Neuronal stem cell (in vitro differentiated cells): ENCODE measurements around the gene CUX1.

Experiments used
- DNase-seq: peaks from one replicate; pipeline ENCODE4 v3.0.0-alpha.2; 2013; ENCODE audit warnings: low spot score
- H2AFZ ChIP-seq: one replicate; pipeline ENCODE4 v1.6.1; 2013; ENCODE audit warnings: mild to moderate bottlenecking, low read length, inconsistent platforms
- H2AK5ac ChIP-seq: 2 replicates; pipeline ENCODE4 v1.6.1; 2013; ENCODE audit warnings: low read depth, mild to moderate bottlenecking, inconsistent platforms, low read length, moderate library complexity, mixed read lengths
- H2BK120ac ChIP-seq: 2 replicates; pipeline ENCODE4 v1.6.1; 2013; ENCODE audit warnings: low read depth, mild to moderate bottlenecking, inconsistent platforms, low read length, moderate library complexity, mixed read lengths
- H2BK12ac ChIP-seq: one replicate; pipeline ENCODE4 v1.6.1; 2013; ENCODE audit warnings: low read length, inconsistent platforms
- H2BK15ac ChIP-seq: 2 replicates; pipeline ENCODE4 v1.6.1; 2013; ENCODE audit warnings: mild to moderate bottlenecking, low read length, inconsistent platforms, mixed read lengths
- H2BK5ac ChIP-seq: one replicate; pipeline ENCODE4 v1.6.1; 2013; ENCODE audit warnings: inconsistent platforms, mild to moderate bottlenecking, low read length, moderate library complexity
- H3K14ac ChIP-seq: one replicate; pipeline ENCODE4 v1.6.1; 2013; ENCODE audit warnings: low read length, inconsistent platforms
- H3K18ac ChIP-seq: 2 replicates; pipeline ENCODE4 v1.6.1; 2013; ENCODE audit warnings: low read length, inconsistent platforms
- H3K23ac ChIP-seq: 2 replicates; pipeline ENCODE4 v1.6.1; 2013; ENCODE audit warnings: low read depth, mild to moderate bottlenecking, mixed read lengths, low read length, inconsistent platforms; ENCODE audit not compliant: poor library complexity
- H3K27ac ChIP-seq: replicated peaks from 3 replicates; pipeline ENCODE4 v1.5.1; 2013; ENCODE audit warnings: low read length, inconsistent platforms
- H3K27me3 ChIP-seq, 3 experiments: 2 replicates each; pipeline ENCODE4 v1.6.1; 2013; ENCODE audit warnings: low read length in 3 of 3, mild to moderate bottlenecking in 2 of 3, inconsistent platforms in 1 of 3, low read depth in 1 of 3, mixed read lengths in 1 of 3, moderate library complexity in 1 of 3; ENCODE audit not compliant: control insufficient read depth in 3 of 3, insufficient read depth in 3 of 3
- H3K36me3 ChIP-seq, 2 donors: replicated peaks in 1 of 2; 2 replicates each; pipeline ENCODE4 v1.6.1; 2013; ENCODE audit warnings: low read length in 2 of 2; ENCODE audit not compliant: control insufficient read depth in 2 of 2, insufficient read depth in 2 of 2
- H3K4ac ChIP-seq: 2 replicates; pipeline ENCODE4 v1.6.1; 2013; ENCODE audit warnings: inconsistent platforms, mild to moderate bottlenecking, low read length, moderate library complexity
- H3K4me1 ChIP-seq, 2 donors: 1 replicate in 1 of 2; 2 replicates in 1 of 2; pipeline ENCODE4 v1.6.1; 2013; ENCODE audit warnings: low read length in 2 of 2, low read depth in 1 of 2; ENCODE audit not compliant: control insufficient read depth in 2 of 2, insufficient read depth in 1 of 2
- H3K4me2 ChIP-seq: one replicate; pipeline ENCODE4 v1.6.1; 2013; ENCODE audit warnings: mild to moderate bottlenecking, low read length, inconsistent platforms; ENCODE audit not compliant: insufficient read depth, poor library complexity, severe bottlenecking
- H3K4me3 ChIP-seq, 2 donors: 2 replicates each; pipeline ENCODE4 v1.5.1; 2013; ENCODE audit warnings: low read length in 2 of 2, mild to moderate bottlenecking in 2 of 2, inconsistent platforms in 1 of 2, moderate library complexity in 1 of 2
- H3K79me1 ChIP-seq: one replicate; pipeline ENCODE4 v1.6.1; 2013; ENCODE audit warnings: low read depth, mild to moderate bottlenecking, inconsistent platforms, low read length, moderate library complexity
- H3K9ac ChIP-seq: one replicate; pipeline ENCODE4 v1.6.1; 2013; ENCODE audit warnings: mild to moderate bottlenecking, low read depth, low read length, inconsistent platforms; ENCODE audit not compliant: poor library complexity
- H3K9me3 ChIP-seq, 2 donors: replicated peaks in 1 of 2; 2 replicates each; pipeline versions ENCODE3 to v1.6.1; 2013; ENCODE audit warnings: low read length in 2 of 2, mild to moderate bottlenecking in 2 of 2, inconsistent platforms in 1 of 2, low read depth in 1 of 2, mixed read lengths in 1 of 2, moderate library complexity in 1 of 2; ENCODE audit not compliant: control insufficient read depth in 2 of 2, insufficient read depth in 1 of 2
- H4K8ac ChIP-seq: one replicate; pipeline ENCODE4 v1.6.1; 2013; ENCODE audit warnings: low read depth, mild to moderate bottlenecking, inconsistent platforms, low read length, moderate library complexity
- H4K91ac ChIP-seq: one replicate; pipeline ENCODE4 v1.6.1; 2013; ENCODE audit warnings: low read length, low read depth, mild to moderate bottlenecking, inconsistent platforms; ENCODE audit not compliant: poor library complexity
- WGBS, 2 donors: extraction: QIAGEN DNeasy Blood & Tissue Kit; methylation state at CpG; one replicate each; pipeline ENCODE4 v1.1.7; 2013; ENCODE audit warnings: missing lambda C conversion rate in 2 of 2, mixed read lengths in 1 of 2; ENCODE audit not compliant: insufficient read length in 2 of 2, insufficient replicate concordance in 1 of 2; ENCODE audit errors: extremely low coverage in 2 of 2; 5-methylcytosine and 5-hydroxymethylcytosine counted together

Gene CUX1

DNA sequence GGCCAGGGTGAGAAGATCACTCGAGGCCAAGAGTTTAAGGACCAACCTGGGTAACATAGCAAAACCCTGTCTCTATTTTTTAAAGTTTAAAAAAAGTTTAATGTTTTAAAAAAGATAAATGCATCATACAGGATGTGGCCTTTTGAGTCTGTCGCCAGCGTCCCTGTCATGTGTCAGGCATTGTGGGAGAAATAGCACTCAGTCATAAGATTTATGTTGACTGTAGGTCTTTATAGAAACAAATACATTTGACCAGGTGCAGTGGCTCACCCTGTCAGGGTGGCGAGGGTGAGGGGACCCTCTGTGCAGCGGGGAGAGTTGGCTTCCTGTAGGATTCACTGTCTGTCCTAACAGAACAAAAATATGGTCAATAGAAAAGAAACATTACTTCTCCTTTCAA lies 405.8 kb downstream of the CUX1 start:
- Histone ChIP-seq H3K79me1 (peaks cover 2% of the 10 kb centered on the region), H2BK5ac (no peak overlapping the region), H3K18ac (no peak overlapping the region), H3K23ac (no peak overlapping the region), H3K27me3 (no peaks in the 10 kb centered on the region), H4K91ac (no peak overlapping the region), H4K8ac (no peak overlapping the region), H2BK15ac (no peak overlapping the region), H2BK120ac (no peak overlapping the region), H2AFZ (no peak overlapping the region), H3K9ac (no peak overlapping the region), H3K4me3 (no peak overlapping the region), H3K14ac (no peak overlapping the region), H3K4me2 (no peak overlapping the region), H3K4ac (no peak overlapping the region), H2BK12ac (no peak overlapping the region), H3K9me3 (no peaks in the 10 kb centered on the region), H3K4me1 (no peaks in the 10 kb centered on the region), H3K27ac (no peak overlapping the region), H2AK5ac (no peak overlapping the region), H3K36me3 (peaks cover 10 to 20% of the 10 kb centered on the region in 2 donors)
- DNase-seq: no peak
- no CpG with 5 or more reads among the region's 5 CpGs for WGBS, 2 donors

- H3K79me1 ChIP-seq: peaks cover 2% of the 10 kb centered on the region
- WGBS, 2 donors: no CpG with 5 or more reads among the region's 10 CpGs
Measured at GRCh38 chr7:102225025-102225424, 407.6 kb downstream of the CUX1 start.

GRCh38 chr7:102227371-102227770 lies 409.9 kb downstream of the CUX1 start:
- no peaks in the 10 kb centered on the region for H3K4me1 ChIP-seq
- no peak overlapping the region for H3K4me3 ChIP-seq
- H3K27me3 ChIP-seq: no peaks in the 10 kb centered on the region
- no peak overlapping the region for H2BK15ac ChIP-seq
- no peak overlapping the region for H2AK5ac ChIP-seq
- peaks cover 19 to 36% of the 10 kb centered on the region in 2 donors for H3K36me3 ChIP-seq
- peaks cover 0 to 2% of the 10 kb centered on the region in 2 donors for H3K9me3 ChIP-seq
- no peak overlapping the region for H2BK120ac ChIP-seq
- no peak overlapping the region for H2AFZ ChIP-seq
- no peaks in the 10 kb centered on the region for H3K79me1 ChIP-seq
- H2BK12ac ChIP-seq: no peak overlapping the region
- H2BK5ac ChIP-seq: no peak overlapping the region
- H3K14ac ChIP-seq: no peak overlapping the region
- H3K4me2 ChIP-seq: no peak overlapping the region
- no peak overlapping the region for H3K23ac ChIP-seq
- no peak overlapping the region for H3K18ac ChIP-seq
- no peak overlapping the region for H4K91ac ChIP-seq
- DNase-seq: no peak
- H3K9ac ChIP-seq: no peak overlapping the region
- no peak overlapping the region for H3K4ac ChIP-seq
- WGBS, 2 donors: no CpG with 5 or more reads among the region's 18 CpGs
- no peak overlapping the region for H3K27ac ChIP-seq
- H4K8ac ChIP-seq: no peak overlapping the region

More at GRCh38 chr7:102225025-102225424, 407.6 kb downstream of the CUX1 start:
- H4K8ac ChIP-seq: no peak overlapping the region
- peaks cover 18 to 35% of the 10 kb centered on the region in 2 donors for H3K36me3 ChIP-seq
- no peak overlapping the region for H2BK5ac ChIP-seq
- DNase-seq: no peak
- H3K27ac ChIP-seq: no peak overlapping the region
- no peaks in the 10 kb centered on the region for H3K27me3 ChIP-seq
- no peak overlapping the region for H3K4ac ChIP-seq
- no peak overlapping the region for H3K4me2 ChIP-seq
- no peak overlapping the region for H3K18ac ChIP-seq
- no peak overlapping the region for H3K4me3 ChIP-seq
- no peak overlapping the region for H4K91ac ChIP-seq
- H2BK15ac ChIP-seq: no peak overlapping the region
- H3K9me3 ChIP-seq: peaks cover 0 to 2% of the 10 kb centered on the region in 2 donors
- H3K14ac ChIP-seq: no peak overlapping the region
- H3K23ac ChIP-seq: no peak overlapping the region
- H2AFZ ChIP-seq: no peak overlapping the region
- H3K4me1 ChIP-seq: no peaks in the 10 kb centered on the region
- no peak overlapping the region for H2AK5ac ChIP-seq
- H2BK120ac ChIP-seq: no peak overlapping the region
- no peak overlapping the region for H2BK12ac ChIP-seq
- H3K9ac ChIP-seq: no peak overlapping the region

DNA sequence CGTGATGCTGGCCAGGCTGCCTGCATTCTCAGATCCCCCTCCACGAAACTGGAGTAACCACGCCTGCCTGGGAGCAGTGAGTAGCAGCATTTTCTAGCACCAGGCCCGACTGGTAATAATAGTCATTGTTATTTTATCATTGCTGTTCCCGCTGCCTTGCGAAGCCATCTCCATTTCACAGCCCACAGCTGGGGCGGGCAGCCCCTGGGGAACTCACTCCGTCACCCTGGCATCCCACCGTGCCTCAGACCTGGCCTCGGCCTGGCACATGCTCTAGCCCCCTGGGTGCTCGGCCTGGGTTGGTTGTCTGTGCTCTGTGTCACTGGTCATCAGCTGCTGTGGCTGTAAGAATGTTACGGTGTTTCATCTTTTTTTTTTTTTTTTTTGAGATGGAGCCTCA lies 411.5 kb downstream of the CUX1 start:
- H2BK5ac ChIP-seq: no peak overlapping the region
- DNase-seq: no peak
- H3K23ac ChIP-seq: no peak overlapping the region
- H2AK5ac ChIP-seq: no peak overlapping the region
- H2BK15ac ChIP-seq: no peak overlapping the region
- H3K79me1 ChIP-seq: no peaks in the 10 kb centered on the region
- no peak overlapping the region for H4K91ac ChIP-seq
- H2BK120ac ChIP-seq: no peak overlapping the region
- H3K4me3 ChIP-seq: no peak overlapping the region
- no peak overlapping the region for H3K27ac ChIP-seq
- H2AFZ ChIP-seq: no peak overlapping the region
- H3K9ac ChIP-seq: no peak overlapping the region
- peaks cover 0 to 2% of the 10 kb centered on the region in 2 donors for H3K4me1 ChIP-seq
- peaks cover 0 to 2% of the 10 kb centered on the region in 2 donors for H3K9me3 ChIP-seq
- no peak overlapping the region for H3K4me2 ChIP-seq
- peak overlapping the region; percentile 71 for H3K14ac ChIP-seq
- WGBS, 2 donors: no CpG with 5 or more reads among the region's 12 CpGs
- H3K18ac ChIP-seq: no peak overlapping the region
- H3K27me3 ChIP-seq: no peaks in the 10 kb centered on the region
- no peak overlapping the region for H3K4ac ChIP-seq
- H4K8ac ChIP-seq: no peak overlapping the region
- H3K36me3 ChIP-seq: peaks cover 22 to 40% of the 10 kb centered on the region in 2 donors
- no peak overlapping the region for H2BK12ac ChIP-seq
